K562 (cell line): ENCODE data around the gene BIRC5. TPM values are rescaled to one million over a fixed set of nuclear protein-coding genes. Genes with fewer than 3 reads are reported as not detected.

Experiments used
- ATAC-seq: fragments of 200-7000 bp; cut with Tn5 transposase; 3 replicates; pipeline ENCODE4 v1.9.1; 2020; ENCODE audit warnings: moderate library complexity
- BruUV-seq: library from RNA; stranded (reverse); fragments of 400-500 nt; replicated peaks from 2 replicates; lab custom pipeline; 2021; lab: Mats Ljungman, UMichigan
- CTCF ChIA-PET: fragments of 300-600 bp; formaldehyde crosslinking; extraction: SDS; loops from one replicate; lab custom pipeline; 2021; ENCODE audit warnings: low intra/inter-chr PET ratio; lab: Yijun Ruan, JAX
- POLR2A ChIA-PET: fragments of 300-600, 350-650 bp; sonication (Branson Sonifier 250); formaldehyde crosslinking; extraction: SDS; loops from one replicate; lab custom pipeline; 2021; ENCODE audit warnings: antibody characterized with exemption, inconsistent platforms; lab: Yijun Ruan, JAX
- DNase-seq, 4 experiments: peaks; one replicate each; pipeline versions ENCODE4 v3.0.0 to v3.0.0-alpha.2; 2011 to 2018; ENCODE audit warnings: low spot score in 3 of 4, mixed read lengths in 3 of 4; ENCODE audit errors: extremely low read depth in 1 of 4
- FAIRE-seq: peaks from 2 replicates; lab custom pipeline; 2011; peaks lifted over from hg19 to GRCh38; lab: Jason Lieb, UNC
- H2AFZ ChIP-seq: 2 replicates; pipeline ENCODE4 v1.6.0; 2011; ENCODE audit warnings: low read depth, low read length, control low read depth, inconsistent platforms
- H3K27ac ChIP-seq: fragments of 200-600 bp; 3 replicates; pipeline ENCODE4 v1.8.0; 2011; ENCODE audit warnings: low read depth, mild to moderate bottlenecking, control low read depth, inconsistent platforms, low read length, moderate library complexity, mixed read lengths; ENCODE audit errors: extremely low read depth
- H3K27me3 ChIP-seq, 2 experiments: fragments of 300-600 bp in 1 of 2; 2 replicates in 1 of 2; 3 replicates in 1 of 2; pipeline versions ENCODE4 v1.6.0 to v1.8.0; 2011; ENCODE audit warnings: inconsistent platforms in 2 of 2, low read length in 2 of 2, mild to moderate bottlenecking in 1 of 2, mixed read lengths in 1 of 2, moderate library complexity in 1 of 2; ENCODE audit not compliant: control insufficient read depth in 2 of 2, insufficient read depth in 2 of 2
- H3K36me3 ChIP-seq: fragments of 300-600 bp; 3 replicates; pipeline ENCODE4 v1.8.0; 2011; ENCODE audit warnings: mild to moderate bottlenecking, low read length, inconsistent platforms; ENCODE audit not compliant: control insufficient read depth, insufficient read depth
- H3K4me1 ChIP-seq, 2 experiments: fragments of 200-600 bp in 1 of 2; replicated peaks in 1 of 2; 2 replicates in 1 of 2; 3 replicates in 1 of 2; pipeline versions ENCODE4 v1.5.1 to v1.8.0; 2011; ENCODE audit warnings: inconsistent platforms in 2 of 2, low read length in 2 of 2, mild to moderate bottlenecking in 1 of 2, mixed read lengths in 1 of 2, moderate library complexity in 1 of 2; ENCODE audit not compliant: control insufficient read depth in 2 of 2, insufficient read depth in 2 of 2
- H3K4me2 ChIP-seq: 2 replicates; pipeline ENCODE4 v1.6.1; 2011; ENCODE audit warnings: low read length, control low read depth, inconsistent platforms, mixed read lengths; ENCODE audit not compliant: insufficient read depth
- H3K4me3 ChIP-seq: fragments of 200-600 bp; sonication (generic), shearing (Covaris generic); 2 replicates; pipeline ENCODE4 v1.5.1; 2016; ENCODE audit warnings: control low read depth, inconsistent platforms
- H3K79me2 ChIP-seq: fragments of 200-600 bp; 3 replicates; pipeline ENCODE4 v1.8.0; 2011; ENCODE audit warnings: low read length, inconsistent platforms; ENCODE audit not compliant: control insufficient read depth, insufficient read depth
- H3K9ac ChIP-seq, 2 experiments: 2 replicates each; pipeline versions ENCODE4 v1.6.0 to v1.6.1; 2011; ENCODE audit warnings: low read depth in 2 of 2, low read length in 2 of 2, control low read depth in 1 of 2, inconsistent platforms in 1 of 2, mild to moderate bottlenecking in 1 of 2, mixed read lengths in 1 of 2; ENCODE audit not compliant: insufficient read depth in 1 of 2
- H3K9me1 ChIP-seq: one replicate; pipeline ENCODE4 v1.6.0; 2011; ENCODE audit warnings: inconsistent platforms, mild to moderate bottlenecking, low read length, moderate library complexity; ENCODE audit not compliant: control insufficient read depth, insufficient read depth
- H3K9me3 ChIP-seq: replicated peaks from 2 replicates; pipeline ENCODE4 v1.5.1; 2011; ENCODE audit warnings: low read depth, low read length, inconsistent platforms; ENCODE audit not compliant: control insufficient read depth, insufficient read depth
- H4K20me1 ChIP-seq: replicated peaks from 2 replicates; pipeline ENCODE4 v1.6.1; 2011; ENCODE audit warnings: low read length, inconsistent platforms, mixed read lengths; ENCODE audit not compliant: control insufficient read depth, insufficient read depth
- CXXC5 ChIP-seq: fragments of 250-450 bp; sonication (Bioruptor Pico); IDR thresholded peaks from 2 replicates; pipeline ENCODE4 v1.8.0; 2022; ENCODE audit warnings: inconsistent platforms, mild to moderate bottlenecking, moderate library complexity
- E2F4 ChIP-seq: sonication (generic); formaldehyde crosslinking; IDR thresholded peaks from 2 replicates; pipeline ENCODE4 v1.8.0; 2022; ENCODE audit warnings: mild to moderate bottlenecking, low read depth, missing genetic modification reagents
- MNT ChIP-seq, 2 experiments: fragments of 450-650 bp; conservative IDR thresholded peaks; 2 replicates each; pipeline ENCODE4 v1.6.1; 2017; ENCODE audit warnings: mild to moderate bottlenecking in 2 of 2, moderate library complexity in 2 of 2
- STAT6 ChIP-seq: sonication (generic); formaldehyde crosslinking; IDR thresholded peaks from 2 replicates; pipeline ENCODE4 v1.8.1; 2023; ENCODE audit warnings: mild to moderate bottlenecking, missing genetic modification reagents
- ZNF217 ChIP-seq: sonication (generic); formaldehyde crosslinking; IDR thresholded peaks from 2 replicates; pipeline ENCODE4 v1.8.0; 2022; ENCODE audit warnings: mild to moderate bottlenecking, missing genetic modification reagents
- WGBS: fragments of 100-300 bp; shearing (Covaris generic); methylation state at CpG from one replicate; pipeline ENCODE4 v1.1.6; 2016; ENCODE audit warnings: low coverage, mixed read lengths; ENCODE audit not compliant: insufficient coverage; ENCODE audit errors: missing lambda C conversion rate; 5-methylcytosine and 5-hydroxymethylcytosine counted together
- in situ Hi-C: fragments of 300-500 bp; cut with MboI; formaldehyde crosslinking; loops from 4 replicates; pipeline ENCODE4 v1.15.0; 2018; ENCODE audit warnings: inconsistent platforms, mixed read lengths
- intact Hi-C: fragments of 100-400 bp; cut with micrococcal nuclease; formaldehyde crosslinking; loops from 2 replicates; pipeline ENCODE4 v1.14.2; 2022
- polyA plus RNA-seq, 8 experiments: library from polyadenylated mRNA; depleted of rRNA in 4 of 8; stranded (reverse) in 5 of 8; unstranded in 3 of 8; fragments of >200 nt; fragmentation: Nextera tagmentation in 2 of 8; fragmentation: Illumina TruSeq in 1 of 8; extraction: Ambion mirVana in 2 of 8; extraction: Trizol in 1 of 8; gene quantifications; 2 replicates each; pipeline versions ENCODE4 v1.2.1 to v1.2.3, GENCODE V29; 2011 to 2014; ENCODE audit warnings: inconsistent platforms in 1 of 8, missing spikeins in 1 of 8
- total RNA-seq, 7 experiments: library from RNA; depleted of rRNA in 6 of 7; stranded (reverse); fragments of >200 nt in 6 of 7; fragmentation: Illumina TruSeq in 2 of 7; extraction: Trizol in 2 of 7; gene quantifications; 2 replicates each; pipeline versions ENCODE4 v1.2.1 to v1.2.3, GENCODE V29; 2011 to 2021; ENCODE audit warnings: low replicate concordance in 1 of 7

BIRC5 gene
- total and polyA plus RNA-seq, 9 of the 15 experiments (the other 6 are each of a cell fraction or from before 2014, with no cell fraction given) = 64.4 to 140 (median 101) TPM

- TF ChIP-seq ZNF217 (CRISPR knock-in tag) = no peak
- no peak for TF ChIP-seq CXXC5 (CRISPR knock-in tag)
- no peak for TF ChIP-seq E2F4 (CRISPR knock-in tag)
These were observed 18.8 kb downstream of the BIRC5 start (continued) for GRCh38 chr17:78232859-78233173.

GRCh38 chr17:78233678-78234077 is 19.6 kb downstream of the BIRC5 start:
- Histone ChIP-seq H3K4me3 (no peak overlapping the region), H3K4me2 (no peak overlapping the region), H3K27me3 (no peaks in the 10 kb centered on the region), H3K27ac (no peak overlapping the region), H3K36me3 (no peaks in the 10 kb centered on the region), H3K9me1 (no peaks in the 10 kb centered on the region), H3K4me1 (peaks cover 0 to 47% of the 10 kb centered on the region in 2 experiments; a peak in 2 of 5 replicates)
- no TSS peak for BruUV-seq
- in situ Hi-C loops = no loop called here
- no peak for DNase-seq
- ATAC-seq = no peak
- CTCF ChIA-PET = no interaction called here
- no peak for FAIRE-seq
- intact Hi-C loops = no loop called here
- no peak for TF ChIP-seq STAT6 (CRISPR knock-in tag)
- TF ChIP-seq MNT (conservative IDR thresholded peaks at IDR 0.05) = no peak
- TF ChIP-seq, all 486 proteins: peak for 0
- POLR2A ChIA-PET = interaction anchor here (1.2 kb wide), 1 partner anchor 13 kb away, joined by 3 read pairs; no protein-coding TSS in a partner anchor
- H3K9me3 ChIP-seq = no peaks in the 10 kb centered on the region
- no peak overlapping the region for H2AFZ ChIP-seq
- 54% methylated on average over 7 of the region's 10 CpGs for WGBS
- no peaks in the 10 kb centered on the region for H3K79me2 ChIP-seq
- peak overlapping the region in 1 of 2 experiments; percentile 45; a peak in 1 of 4 replicates for H3K9ac ChIP-seq
- no peaks in the 10 kb centered on the region for H4K20me1 ChIP-seq
